Transverse colon (tissue), 4 donors: ENCODE results near the gene CD151.

Experiments
- CTCF ChIP-seq, 5 experiments: fragments of 200-600 bp in 3 of 5; fragments of 450-650 bp in 2 of 5; sonication (generic) in 3 of 5; IDR thresholded peaks; 1 replicate in 2 of 5; 2 replicates in 3 of 5; pipeline ENCODE4 v1.5.1; 2016 to 2017; ENCODE audit warnings: antibody characterized with exemption in 5 of 5, inconsistent platforms in 3 of 5, mild to moderate bottlenecking in 2 of 5, moderate library complexity in 1 of 5
- EP300 ChIP-seq: sonication (generic); formaldehyde crosslinking; IDR thresholded peaks from one replicate; pipeline ENCODE4 v1.6.1; 2017; ENCODE audit warnings: antibody characterized with exemption, low read depth
- POLR2A ChIP-seq: fragments of 450-650 bp; IDR thresholded peaks from one replicate; pipeline ENCODE4 v1.6.1; 2016; ENCODE audit warnings: antibody characterized with exemption, mild to moderate bottlenecking, moderate library complexity
- POLR2AphosphoS5 ChIP-seq, 3 donors: sonication (generic); formaldehyde crosslinking; IDR thresholded peaks; one replicate each; pipeline ENCODE4 v1.6.1; 2016; ENCODE audit warnings: antibody characterized with exemption in 3 of 3

GRCh38 chr11:802693-803466 is 29.9 kb upstream of the CD151 start:
- no peak for TF ChIP-seq CTCF (IDR thresholded peaks at IDR 0.05)
- TF ChIP-seq POLR2A, result no peak
- no peak for TF ChIP-seq EP300
- TF ChIP-seq POLR2AphosphoS5 (IDR thresholded peaks at IDR 0.05), result no peak
